Progenitor cell of endocrine pancreas (in vitro differentiated cells): ENCODE data around the gene ABCC11. TPM values are rescaled to one million over a fixed set of nuclear protein-coding genes. Genes with fewer than 3 reads are reported as not detected.
A peak's percentile ranks its signal among the peaks of the same experiment; 100 is the strongest.

ENCODE experiments used
- DNase-seq: peaks from one replicate; pipeline ENCODE4 v3.0.0; 2021; ENCODE audit warnings: low spot score; ENCODE audit not compliant: unreplicated experiment
- H3K27ac Mint-ChIP-seq: 2 replicates; pipeline ENCODE4 v1.8.0; 2021; ENCODE audit warnings: mild to moderate bottlenecking, moderate library complexity, mixed read lengths
- H3K27me3 Mint-ChIP-seq: 2 replicates; pipeline ENCODE4 v1.8.0; 2021; ENCODE audit warnings: mixed read lengths
- H3K36me3 Mint-ChIP-seq: 2 replicates; pipeline ENCODE4 v1.8.0; 2022; ENCODE audit warnings: mixed read lengths; ENCODE audit not compliant: insufficient read depth
- H3K4me1 Mint-ChIP-seq: 2 replicates; pipeline ENCODE4 v1.8.0; 2021; ENCODE audit warnings: low read depth, mixed read lengths
- H3K4me3 Mint-ChIP-seq: 2 replicates; pipeline ENCODE4 v1.8.0; 2021; ENCODE audit warnings: low read depth, mild to moderate bottlenecking, moderate library complexity, mixed read lengths
- H3K9me3 Mint-ChIP-seq: 2 replicates; pipeline ENCODE4 v1.8.0; 2021; ENCODE audit warnings: low read depth, mixed read lengths
- total RNA-seq: library from RNA; stranded (reverse); gene quantifications from 2 replicates; pipeline ENCODE4 v1.2.1, GENCODE V29; 2021
- TF ChIP-seq, protein P1 (sequence below): fragments of 200-600 bp; sonication (generic); IDR thresholded peaks from one replicate; pipeline ENCODE4 v1.5.0; 2021; ENCODE audit warnings: antibody characterized with exemption, mild to moderate bottlenecking; ENCODE audit not compliant: unreplicated experiment

Gene ABCC11
- total RNA-seq, 1 donor from 2014 or later: 1.5 TPM

DNA sequence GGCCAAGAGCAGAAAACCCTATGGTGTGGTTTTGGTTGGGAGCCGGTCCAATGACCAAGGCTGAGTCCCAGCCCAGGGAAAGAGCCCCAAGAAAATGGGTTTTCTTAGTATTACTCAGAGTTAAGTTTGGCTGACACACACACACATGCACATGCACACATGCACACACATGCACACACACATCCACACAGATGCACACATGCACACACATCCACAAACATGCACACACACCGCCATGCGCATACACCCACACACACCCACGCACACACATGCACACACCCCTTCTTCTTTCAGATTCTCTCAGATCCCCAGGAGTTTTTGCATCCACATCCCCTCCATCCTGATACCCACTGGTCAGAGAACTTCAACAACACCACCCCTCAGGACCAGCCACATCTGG, 100.6 kb downstream of the ABCC11 start:
- H3K27ac Mint-ChIP-seq: no peak overlapping the region
- no peak overlapping the region for H3K4me3 Mint-ChIP-seq
- H3K9me3 Mint-ChIP-seq: no peaks in the 10 kb centered on the region
- no peak for DNase-seq
- peaks cover 6% of the 10 kb centered on the region for H3K27me3 Mint-ChIP-seq
- no peaks in the 10 kb centered on the region for H3K4me1 Mint-ChIP-seq
- TF ChIP-seq, protein P1, sequence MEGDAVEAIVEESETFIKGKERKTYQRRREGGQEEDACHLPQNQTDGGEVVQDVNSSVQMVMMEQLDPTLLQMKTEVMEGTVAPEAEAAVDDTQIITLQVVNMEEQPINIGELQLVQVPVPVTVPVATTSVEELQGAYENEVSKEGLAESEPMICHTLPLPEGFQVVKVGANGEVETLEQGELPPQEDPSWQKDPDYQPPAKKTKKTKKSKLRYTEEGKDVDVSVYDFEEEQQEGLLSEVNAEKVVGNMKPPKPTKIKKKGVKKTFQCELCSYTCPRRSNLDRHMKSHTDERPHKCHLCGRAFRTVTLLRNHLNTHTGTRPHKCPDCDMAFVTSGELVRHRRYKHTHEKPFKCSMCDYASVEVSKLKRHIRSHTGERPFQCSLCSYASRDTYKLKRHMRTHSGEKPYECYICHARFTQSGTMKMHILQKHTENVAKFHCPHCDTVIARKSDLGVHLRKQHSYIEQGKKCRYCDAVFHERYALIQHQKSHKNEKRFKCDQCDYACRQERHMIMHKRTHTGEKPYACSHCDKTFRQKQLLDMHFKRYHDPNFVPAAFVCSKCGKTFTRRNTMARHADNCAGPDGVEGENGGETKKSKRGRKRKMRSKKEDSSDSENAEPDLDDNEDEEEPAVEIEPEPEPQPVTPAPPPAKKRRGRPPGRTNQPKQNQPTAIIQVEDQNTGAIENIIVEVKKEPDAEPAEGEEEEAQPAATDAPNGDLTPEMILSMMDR: no peak
- H3K36me3 Mint-ChIP-seq: no peaks in the 10 kb centered on the region

GRCh38 chr16:48146131-48146530, 101.2 kb downstream of the ABCC11 start:
- Mint-ChIP-seq H3K9me3 (no peaks in the 10 kb centered on the region), H3K36me3 (no peaks in the 10 kb centered on the region), H3K27ac (no peak overlapping the region), H3K4me3 (no peak overlapping the region), H3K27me3 (peaks cover 7% of the 10 kb centered on the region), H3K4me1 (no peaks in the 10 kb centered on the region)
- no peak for DNase-seq
- TF ChIP-seq, protein P1: no peak

- H3K36me3 Mint-ChIP-seq: no peaks in the 10 kb centered on the region
- no peaks in the 10 kb centered on the region for H3K4me1 Mint-ChIP-seq
- no peak for DNase-seq
- H3K27me3 Mint-ChIP-seq: peaks cover 7% of the 10 kb centered on the region
- H3K9me3 Mint-ChIP-seq: no peaks in the 10 kb centered on the region
- H3K4me3 Mint-ChIP-seq: no peak overlapping the region
- peak overlapping the region; percentile 26 for H3K27ac Mint-ChIP-seq
- TF ChIP-seq, protein P1: no peak
Measured at GRCh38 chr16:48143812-48144368, 103.4 kb downstream of the ABCC11 start.

DNA sequence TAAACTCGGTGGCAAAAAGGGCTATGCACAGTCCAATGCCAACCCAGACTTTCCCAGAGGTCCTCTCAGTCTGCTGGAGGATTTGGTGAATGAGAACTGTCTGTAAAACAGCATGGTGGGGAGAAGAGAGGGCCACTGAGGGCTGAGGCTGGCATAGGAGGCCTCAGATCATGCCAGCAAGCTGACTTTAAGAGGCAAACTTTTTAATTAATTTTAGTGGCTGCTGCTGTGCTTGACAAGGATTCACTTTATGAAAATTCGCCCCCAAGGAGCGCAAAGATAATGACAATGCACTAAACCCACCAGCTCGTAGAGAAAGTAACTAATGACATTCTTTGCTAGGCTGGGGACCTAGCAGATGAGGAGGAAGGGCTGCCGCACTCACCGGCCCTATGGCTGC, 106.5 kb downstream of the ABCC11 start:
- no peaks in the 10 kb centered on the region for H3K9me3 Mint-ChIP-seq
- TF ChIP-seq, protein P1: no peak
- peaks cover 4% of the 10 kb centered on the region for H3K4me1 Mint-ChIP-seq
- H3K4me3 Mint-ChIP-seq: no peak overlapping the region
- no peak overlapping the region for H3K27ac Mint-ChIP-seq
- DNase-seq: no peak
- H3K36me3 Mint-ChIP-seq: no peaks in the 10 kb centered on the region
- H3K27me3 Mint-ChIP-seq: peaks cover 7% of the 10 kb centered on the region

DNA sequence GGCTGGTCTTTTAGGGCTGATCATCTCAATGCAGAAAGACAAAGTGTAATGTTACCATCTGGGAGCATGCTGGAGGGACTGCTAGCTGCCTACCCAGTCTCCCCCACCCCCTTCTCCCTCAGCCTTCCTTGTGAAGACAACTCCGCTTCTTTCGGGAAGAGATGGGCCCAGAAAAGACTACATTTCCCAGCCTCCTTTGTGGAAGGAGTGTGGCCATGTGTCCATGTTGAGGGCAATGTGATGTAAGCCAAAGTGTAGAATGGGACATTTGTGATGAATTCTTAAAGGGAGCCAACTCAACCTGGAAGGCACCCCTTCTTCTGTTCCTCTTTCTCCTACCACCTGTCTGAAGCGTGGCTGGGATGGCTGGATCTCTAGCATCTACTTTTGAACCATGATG, 107.8 kb downstream of the ABCC11 start:
- no peak for DNase-seq
- Mint-ChIP-seq H3K9me3 (no peaks in the 10 kb centered on the region), H3K4me3 (no peak overlapping the region), H3K27me3 (peaks cover 7% of the 10 kb centered on the region), H3K36me3 (no peaks in the 10 kb centered on the region), H3K27ac (no peak overlapping the region), H3K4me1 (peaks cover 10% of the 10 kb centered on the region)
- TF ChIP-seq, protein P1: no peak
